ENCODE data around the gene THSD7A. TPM values are rescaled to one million over a fixed set of nuclear protein-coding genes. Genes with fewer than 3 reads are reported as not detected.

The THSD7A gene
- total and polyA plus RNA-seq, 2 of the 13 experiments (the other 11 are each of a cell fraction or from before 2014, with no cell fraction given) = 0.01 to 0.07 TPM

- H3K9ac ChIP-seq (ENCODE audit: insufficient read depth, low read depth, low read length) = no peak overlapping the region
- DNase-seq (ENCODE audit: low spot score) = no peak
- POLR2A ChIA-PET = no interaction called here
- H3K36me3 ChIP-seq (replicated peaks in 1 of 2; ENCODE audit: control insufficient read depth in 1 of 2, insufficient read depth in 2 of 2, low read length in 2 of 2) = no peaks in the 10 kb centered on the region
- H3K27ac ChIP-seq (ENCODE audit: extremely low read length, insufficient read depth, low read length) = no peak overlapping the region
- TF ChIP-seq ZNF34 (CRISPR knock-in tag; IDR thresholded peaks at IDR 0.05; ENCODE audit: borderline replicate concordance) (no peak), ZNF367 (CRISPR knock-in tag; IDR thresholded peaks at IDR 0.05; ENCODE audit: borderline replicate concordance) (no peak), KLF15 (CRISPR knock-in tag; IDR thresholded peaks at IDR 0.05; ENCODE audit: borderline replicate concordance) (no peak), ASH2L (IDR thresholded peaks at IDR 0.05; ENCODE audit: insufficient read length, low read depth, low read length) (no peak), DMAP1 (CRISPR knock-in tag; IDR thresholded peaks at IDR 0.05) (no peak), SNAPC5 (CRISPR knock-in tag; IDR thresholded peaks at IDR 0.05; ENCODE audit: borderline replicate concordance) (no peak), ZNF468 (CRISPR knock-in tag; IDR thresholded peaks at IDR 0.05) (no peak), ZNF766 (CRISPR knock-in tag; IDR thresholded peaks at IDR 0.05; ENCODE audit: borderline replicate concordance) (no peak), NR2C2 (CRISPR knock-in tag; IDR thresholded peaks at IDR 0.05; ENCODE audit: borderline replicate concordance) (no peak), ZNF513 (CRISPR knock-in tag; conservative IDR thresholded peaks at IDR 0.05) (no peak), ADNP (CRISPR knock-in tag; IDR thresholded peaks at IDR 0.05) (no peak), THAP9 (CRISPR knock-in tag; IDR thresholded peaks at IDR 0.05; ENCODE audit: borderline replicate concordance) (no peak)
- H4K20me1 ChIP-seq (ENCODE audit: insufficient read depth, low read length) = no peaks in the 10 kb centered on the region
- no TSS peak for BruUV-seq (replicated peaks)
- no peak for FAIRE-seq
- no peak overlapping the region for H2AFZ ChIP-seq (ENCODE audit: low read length)
- H3K4me1 ChIP-seq (ENCODE audit: insufficient read depth, low read length) = no peaks in the 10 kb centered on the region
- H3K4me2 ChIP-seq (ENCODE audit: low read depth, low read length) = no peak overlapping the region
- in situ Hi-C loops (cut with HindIII; ENCODE audit: extremely low pct_ligation_motif_present, low pct_unique_long_range_greater_than_20kb) (no loop called here), intact Hi-C loops (cut with micrococcal nuclease; ENCODE audit: unreplicated experiment) (no loop called here)
- no peak overlapping the region for H3K4me3 ChIP-seq (replicated peaks in 1 of 3; ENCODE audit: insufficient read depth in 1 of 3, low read depth in 2 of 3, low read length in 3 of 3)
- CTCF ChIA-PET (ENCODE audit: low intra/inter-chr PET ratio, low total read pairs) = no interaction called here
- WGBS (ENCODE audit: low lambda C conversion rate) = 56% methylated on average over 1 of the region's 1 CpG
- no peaks in the 10 kb centered on the region for H3K9me3 ChIP-seq (ENCODE audit: low read length)
- ATAC-seq = no peak
- no peaks in the 10 kb centered on the region for H3K79me2 ChIP-seq (ENCODE audit: insufficient read depth, low read length)
- H3K27me3 ChIP-seq (ENCODE audit: control insufficient read depth in 1 of 2, insufficient read depth in 2 of 2, low read length in 2 of 2) = no peaks in the 10 kb centered on the region; a peak in 1 of 5 replicates
Observed at GRCh38 chr7:11730725-11731124, 101.3 kb downstream of the THSD7A start.
